ENCODE measurements around the gene TBC1D13. TPM values are rescaled to one million over a fixed set of nuclear protein-coding genes. Genes with fewer than 3 reads are reported as not detected.
A peak's percentile ranks its signal among the peaks of the same experiment; 100 is the strongest.

The TBC1D13 gene
- total and polyA plus RNA-seq, 10 of the 15 experiments (the other 5 are each of a cell fraction or from before 2014, with no cell fraction given) = 3.0 to 23.1 (median 16.5) TPM

DNA sequence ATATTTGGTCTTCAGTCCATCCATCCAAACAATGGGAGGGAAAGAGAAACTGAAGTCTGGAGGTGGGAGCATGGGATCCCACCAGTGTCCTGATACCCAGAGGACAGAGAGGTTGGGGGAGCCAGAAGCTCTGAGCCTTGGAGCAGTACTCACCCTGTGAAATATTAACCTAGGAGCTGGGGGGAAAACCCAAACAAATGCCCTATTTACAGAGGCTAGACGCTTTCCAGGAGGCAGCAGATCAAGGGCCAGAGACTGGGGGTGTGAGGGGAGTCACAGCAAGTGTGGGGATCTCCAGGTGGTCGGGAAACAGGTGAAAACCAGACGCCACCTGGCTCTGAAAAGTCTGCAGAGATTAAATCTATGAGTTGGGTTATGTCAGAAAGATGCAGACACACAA, 21.6 kb upstream of the TBC1D13 start:
- ChIA-PET CTCF (interaction anchor here (1.3 to 2.0 kb wide), 3 partner anchors 53 to 327 kb away, joined by 3 to 6 read pairs (median 3); partner anchors contain the start of gene ENDOG), RAD21 (ENCODE audit: unreplicated experiment) (interaction anchor here (1.1 to 2.9 kb wide), 4 partner anchors 23 to 53 kb away, joined by 3 to 11 read pairs (median 4); partner anchors contain the start of genes ENDOG and ZDHHC12), SMC1A (ENCODE audit: uncharacterized antibody, unreplicated experiment) (interaction anchor here (1.2 to 1.8 kb wide), 2 partner anchors 23 to 65 kb away, joined by 3 to 7 read pairs; no protein-coding TSS in a partner anchor), POLR2A (interaction anchor here (0.6 to 1.3 kb wide), 5 partner anchors 27 to 214 kb away, joined by 3 to 6 read pairs (median 4); no protein-coding TSS in a partner anchor)
- H3K27me3 ChIP-seq (replicated peaks in 1 of 2; ENCODE audit: control insufficient read depth in 2 of 2, insufficient read depth in 2 of 2, low read length in 1 of 2) = no peaks in the 10 kb centered on the region
- no TSS peak for BruUV-seq (replicated peaks)
- intact Hi-C loops (cut with micrococcal nuclease; ENCODE audit: unreplicated experiment) = no loop called here
- H3K27ac ChIP-seq (ENCODE audit: control insufficient read depth, insufficient read depth) = no peak overlapping the region
- no peaks in the 10 kb centered on the region for H3K79me2 ChIP-seq (ENCODE audit: control insufficient read depth, insufficient read depth, low read length)
- H4K20me1 ChIP-seq (ENCODE audit: control insufficient read depth, insufficient read depth) = no peaks in the 10 kb centered on the region
- DNase-seq (ENCODE audit: low read depth, low spot score) (no peak), ATAC-seq (peak; percentile 83), FAIRE-seq (no peak)
- no peak overlapping the region for H3K9ac ChIP-seq (ENCODE audit: control insufficient read depth, insufficient read depth, low read length)
- no peak overlapping the region for H3K4me3 ChIP-seq
- H2AFZ ChIP-seq (ENCODE audit: control insufficient read depth, low read depth, low read length) = no peak overlapping the region
- H3K9me3 ChIP-seq (replicated peaks; ENCODE audit: control insufficient read depth, insufficient read depth, low read length) = no peaks in the 10 kb centered on the region
- 15% methylated on average over 3 of the region's 3 CpGs for WGBS (ENCODE audit: insufficient coverage, insufficient replicate concordance, low lambda C conversion rate, missing lambda C conversion rate)
- H3K4me2 ChIP-seq (ENCODE audit: control insufficient read depth, insufficient read depth) = no peak overlapping the region
- no peaks in the 10 kb centered on the region for H3K4me1 ChIP-seq (ENCODE audit: control insufficient read depth, insufficient read depth, low read length)
- TF ChIP-seq PML (IDR thresholded peaks at IDR 0.05; ENCODE audit: low read length) (no peak), ATF3 (IDR thresholded peaks at IDR 0.05; ENCODE audit: borderline replicate concordance, extremely low read depth, low read depth, low read length) (no peak), CHD4 (IDR thresholded peaks at IDR 0.05) (no peak), ZNF274 (IDR thresholded peaks at IDR 0.05; ENCODE audit: insufficient read depth, insufficient read length) (no peak), FOXK2 (IDR thresholded peaks at IDR 0.05) (no peak), CBFB (IDR thresholded peaks at IDR 0.05; ENCODE audit: low read depth) (no peak), ZNF24 (IDR thresholded peaks at IDR 0.05) (no peak), ZSCAN29 (IDR thresholded peaks at IDR 0.05) (no peak)
- TF ChIP-seq, protein P1, sequence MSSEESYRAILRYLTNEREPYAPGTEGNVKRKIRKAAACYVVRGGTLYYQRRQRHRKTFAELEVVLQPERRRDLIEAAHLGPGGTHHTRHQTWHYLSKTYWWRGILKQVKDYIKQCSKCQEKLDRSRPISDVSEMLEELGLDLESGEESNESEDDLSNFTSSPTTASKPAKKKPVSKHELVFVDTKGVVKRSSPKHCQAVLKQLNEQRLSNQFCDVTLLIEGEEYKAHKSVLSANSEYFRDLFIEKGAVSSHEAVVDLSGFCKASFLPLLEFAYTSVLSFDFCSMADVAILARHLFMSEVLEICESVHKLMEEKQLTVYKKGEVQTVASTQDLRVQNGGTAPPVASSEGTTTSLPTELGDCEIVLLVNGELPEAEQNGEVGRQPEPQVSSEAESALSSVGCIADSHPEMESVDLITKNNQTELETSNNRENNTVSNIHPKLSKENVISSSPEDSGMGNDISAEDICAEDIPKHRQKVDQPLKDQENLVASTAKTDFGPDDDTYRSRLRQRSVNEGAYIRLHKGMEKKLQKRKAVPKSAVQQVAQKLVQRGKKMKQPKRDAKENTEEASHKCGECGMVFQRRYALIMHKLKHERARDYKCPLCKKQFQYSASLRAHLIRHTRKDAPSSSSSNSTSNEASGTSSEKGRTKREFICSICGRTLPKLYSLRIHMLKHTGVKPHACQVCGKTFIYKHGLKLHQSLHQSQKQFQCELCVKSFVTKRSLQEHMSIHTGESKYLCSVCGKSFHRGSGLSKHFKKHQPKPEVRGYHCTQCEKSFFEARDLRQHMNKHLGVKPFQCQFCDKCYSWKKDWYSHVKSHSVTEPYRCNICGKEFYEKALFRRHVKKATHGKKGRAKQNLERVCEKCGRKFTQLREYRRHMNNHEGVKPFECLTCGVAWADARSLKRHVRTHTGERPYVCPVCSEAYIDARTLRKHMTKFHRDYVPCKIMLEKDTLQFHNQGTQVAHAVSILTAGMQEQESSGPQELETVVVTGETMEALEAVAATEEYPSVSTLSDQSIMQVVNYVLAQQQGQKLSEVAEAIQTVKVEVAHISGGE (CRISPR knock-in tag; IDR thresholded peaks at IDR 0.05) = no peak
- in situ Hi-C loops (cut with MboI) = no loop called here
- H3K36me3 ChIP-seq (ENCODE audit: control insufficient read depth in 2 of 2, insufficient read depth in 2 of 2, low read length in 1 of 2) = no peaks in the 10 kb centered on the region
